ENCODE results near the gene YIPF2. TPM values are rescaled to one million over a fixed set of nuclear protein-coding genes. Genes with fewer than 3 reads are reported as not detected.
"Not testable (repeated sequence)": the region's sequence is repeated elsewhere in the genome, so short reads cannot be mapped to it uniquely, and the experiment has no call there.

YIPF2 gene
- total RNA-seq, 1 donor from 2014 or later: 43.1 TPM

DNA sequence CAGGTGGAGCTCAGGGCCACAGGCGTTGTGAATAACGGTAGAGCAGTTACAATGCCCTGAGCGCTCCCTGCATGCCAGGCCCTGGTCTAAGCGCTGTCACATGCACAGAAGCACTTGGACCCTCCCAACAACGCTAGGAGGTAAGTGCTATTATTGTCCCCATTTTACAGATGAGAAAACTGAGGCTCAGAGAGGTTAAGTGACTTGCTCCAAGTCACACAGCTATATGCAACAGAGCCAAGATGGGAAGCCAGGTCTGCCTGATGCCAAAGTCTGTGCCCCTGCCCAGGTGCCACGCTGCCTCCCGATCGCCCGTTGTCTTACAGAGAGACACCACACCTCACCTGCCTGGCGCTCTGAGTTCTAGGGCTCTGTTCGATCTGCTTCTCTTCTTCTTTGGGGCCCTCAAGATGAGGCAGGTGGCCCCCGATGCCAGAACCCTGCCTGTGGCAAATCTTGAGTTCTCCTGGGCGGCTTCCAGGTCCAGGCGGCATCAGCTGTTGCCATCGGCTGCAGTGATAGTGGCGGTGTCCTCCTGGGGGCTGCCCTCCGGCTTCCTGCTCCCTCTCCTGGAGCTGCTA lies 20.0 kb downstream of the YIPF2 start:
- ATAC-seq: no peak

- no peak for ATAC-seq
Measured at GRCh38 chr19:10907925-10908324, 20.5 kb downstream of the YIPF2 start.

- ATAC-seq: peak; percentile 88
Measured at GRCh38 chr19:10899151-10899653, 29.2 kb downstream of the YIPF2 start.

DNA sequence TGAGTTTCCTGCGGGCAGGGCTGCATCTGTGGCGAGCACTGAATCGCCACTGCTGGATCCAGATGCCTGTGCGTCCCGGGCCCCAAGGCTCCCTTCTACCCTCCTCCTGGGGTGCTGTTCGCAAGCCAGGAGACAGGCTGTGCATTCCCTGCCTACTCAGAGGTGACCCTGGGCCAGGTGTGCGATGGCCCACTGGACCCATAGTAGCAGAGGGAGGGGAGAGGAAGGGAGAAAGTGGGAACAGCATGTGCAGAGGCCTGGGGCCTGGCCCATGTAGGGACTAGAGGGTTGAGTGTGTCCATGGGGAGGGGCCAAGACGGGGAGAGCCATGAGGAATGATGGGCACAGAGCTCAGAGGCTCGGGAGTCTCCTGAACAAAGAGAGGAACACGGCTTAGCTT lies 29.8 kb downstream of the YIPF2 start:
- peak; percentile 15 for ATAC-seq

DNA sequence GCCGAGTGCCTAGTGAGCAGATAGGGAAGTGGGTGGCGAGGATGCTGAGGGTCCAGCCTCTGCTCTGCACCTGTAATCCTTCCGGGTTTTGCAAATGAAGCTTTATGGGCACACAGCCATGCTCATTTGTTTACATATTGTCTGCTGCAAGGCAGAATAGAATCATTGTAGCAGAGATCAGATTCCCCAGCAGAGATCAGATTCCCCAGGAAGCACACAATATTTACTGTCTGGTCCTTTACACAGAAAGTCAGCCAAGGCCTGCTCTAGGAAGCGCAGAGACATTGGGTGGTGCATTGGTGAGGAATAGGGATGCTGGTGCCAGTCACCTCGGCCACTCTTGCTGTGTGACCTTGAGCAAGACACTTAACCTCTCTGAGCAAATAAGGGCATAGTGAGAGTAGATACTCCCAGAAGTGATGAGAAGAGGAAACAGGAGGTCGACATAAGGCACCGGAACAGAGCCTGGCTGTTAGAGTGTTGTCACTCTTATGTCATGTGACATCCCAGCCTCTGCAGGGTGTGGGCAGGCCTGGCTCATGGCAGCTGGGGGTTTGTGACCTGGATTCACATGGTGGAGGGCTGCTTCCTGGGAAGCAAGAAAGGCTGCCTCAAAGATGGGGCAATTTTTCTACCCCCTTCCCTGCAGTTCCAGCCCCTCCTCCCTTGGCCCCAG lies 31.4 kb downstream of the YIPF2 start:
- no peak for ATAC-seq

DNA sequence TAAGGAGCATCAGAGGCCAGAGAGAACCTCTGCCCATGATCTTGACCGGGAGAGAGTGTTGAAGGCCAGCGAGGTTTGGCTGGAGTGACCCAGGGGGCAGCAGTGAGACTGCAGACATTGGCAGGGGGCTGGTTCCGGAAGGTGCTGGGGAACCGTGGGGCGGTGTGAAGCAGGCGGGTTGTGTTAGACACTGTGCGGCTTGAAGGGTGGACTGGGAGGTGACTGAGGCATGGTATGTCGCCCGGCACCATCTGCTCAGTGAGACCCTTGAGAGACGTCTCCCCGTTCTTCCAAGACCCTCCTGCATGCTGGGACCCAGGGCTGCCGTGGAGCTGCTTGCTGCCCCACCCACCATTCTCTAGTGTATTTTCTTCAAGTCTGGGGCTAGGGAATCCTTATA lies 32.5 kb downstream of the YIPF2 start:
- no peak for ATAC-seq

DNA sequence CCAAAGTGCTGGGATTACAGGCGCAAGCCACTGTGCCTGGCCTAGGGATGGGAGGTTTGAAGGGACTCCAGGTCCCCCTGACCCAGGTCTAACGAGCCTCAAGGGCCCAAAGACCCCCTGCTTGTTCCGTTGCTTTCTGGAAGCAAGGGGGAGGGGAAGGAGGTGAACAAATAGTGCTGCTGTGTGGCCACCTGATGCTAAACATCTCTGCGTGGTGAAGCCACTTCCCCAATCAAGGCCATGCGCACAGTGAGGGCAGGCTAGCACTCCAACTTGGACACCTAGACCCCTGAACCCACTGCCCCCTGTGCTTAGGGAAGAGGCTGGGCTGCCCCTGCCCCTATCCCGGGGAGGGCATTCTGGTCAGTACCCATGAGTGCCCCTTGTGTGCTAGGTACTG lies 33.1 kb downstream of the YIPF2 start:
- ATAC-seq: no peak

GRCh38 chr19:10894911-10895213 lies 33.6 kb downstream of the YIPF2 start:
- ATAC-seq: no peak

DNA sequence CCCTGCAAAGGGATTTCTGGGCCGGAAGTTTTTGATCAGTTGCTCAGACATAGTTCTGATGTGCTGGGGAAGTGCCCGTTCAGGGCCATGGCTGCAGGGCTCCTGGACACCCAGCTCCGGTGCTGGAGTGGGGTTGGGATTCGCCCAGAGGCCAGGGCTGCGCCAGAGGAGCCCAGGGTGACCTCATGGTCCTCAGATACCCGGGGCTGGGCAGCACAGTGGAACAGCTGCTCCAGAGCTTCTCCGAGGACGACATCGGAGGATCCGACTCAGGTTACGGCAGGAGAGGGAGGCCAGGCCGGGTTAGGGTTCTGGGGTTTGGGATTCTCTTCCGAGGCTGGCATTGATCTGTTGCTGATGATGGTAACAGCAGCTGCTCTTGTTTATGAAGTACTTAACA lies 36.2 kb downstream of the YIPF2 start:
- ATAC-seq: no peak

GRCh38 chr19:10891405-10892086 lies 36.9 kb downstream of the YIPF2 start:
- peak; percentile 89 for ATAC-seq

GRCh38 chr19:10889880-10890279 lies 38.6 kb downstream of the YIPF2 start:
- ATAC-seq: no peak

- peak; percentile 4 for ATAC-seq
Measured at GRCh38 chr19:10888421-10888866, 40.0 kb downstream of the YIPF2 start.

GRCh38 chr19:10887616-10888367 lies 40.6 kb downstream of the YIPF2 start:
- ATAC-seq: no peak

DNA sequence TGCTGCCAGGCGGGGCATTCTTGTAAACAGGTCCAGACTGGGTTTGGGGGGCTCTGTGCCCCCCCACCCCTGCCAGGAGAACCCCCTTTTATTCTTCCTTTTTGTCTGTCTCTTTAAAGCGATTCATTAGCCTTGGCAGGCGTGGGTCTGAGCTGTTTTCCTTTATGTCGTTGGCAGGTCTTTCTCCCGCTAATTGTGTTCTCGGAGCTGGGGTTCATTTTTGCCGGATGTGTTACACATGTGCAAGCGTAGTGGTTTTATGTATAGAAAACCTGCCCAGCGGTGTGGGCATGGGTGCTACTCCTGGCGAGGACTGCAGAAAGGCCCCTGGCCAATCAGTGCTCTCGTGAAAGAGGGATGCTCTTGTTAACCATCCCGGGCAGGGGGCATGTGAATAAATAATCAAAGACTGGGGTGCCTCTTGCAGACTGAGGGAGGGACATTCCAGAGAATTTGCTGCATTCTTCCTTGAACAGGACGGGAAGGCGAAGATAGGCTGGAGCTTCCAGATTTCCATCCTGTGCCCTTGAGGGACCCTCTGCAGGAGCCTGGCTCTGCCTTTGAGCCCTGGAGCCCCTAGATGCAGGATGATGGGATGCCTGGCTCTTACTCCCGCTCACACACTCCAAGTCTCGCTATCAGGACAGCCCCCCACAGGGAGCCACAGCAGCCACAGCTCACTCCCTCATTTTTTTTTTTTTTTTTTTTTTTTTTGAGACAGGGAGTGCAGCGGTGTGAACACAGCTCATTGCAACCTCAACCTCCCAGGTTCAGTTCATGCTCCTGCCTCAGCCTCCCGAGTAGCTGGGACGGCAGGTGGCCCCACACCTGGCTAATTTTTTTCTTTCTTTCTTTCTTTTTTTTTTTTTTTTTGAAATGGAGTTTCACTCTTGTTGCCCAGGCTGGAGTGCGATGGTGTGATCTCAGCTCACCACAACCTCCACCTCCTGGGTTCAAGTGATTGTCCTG lies 43.0 kb downstream of the YIPF2 start:
- ATAC-seq: no peak

- peak; percentile 12 for ATAC-seq
Measured at GRCh38 chr19:10884274-10884673, 44.2 kb downstream of the YIPF2 start.

- ATAC-seq: no peak
Measured at GRCh38 chr19:10882108-10882457, 46.4 kb downstream of the YIPF2 start.

- no peak for ATAC-seq
Measured at GRCh38 chr19:10881403-10882107, 46.9 kb downstream of the YIPF2 start.

DNA sequence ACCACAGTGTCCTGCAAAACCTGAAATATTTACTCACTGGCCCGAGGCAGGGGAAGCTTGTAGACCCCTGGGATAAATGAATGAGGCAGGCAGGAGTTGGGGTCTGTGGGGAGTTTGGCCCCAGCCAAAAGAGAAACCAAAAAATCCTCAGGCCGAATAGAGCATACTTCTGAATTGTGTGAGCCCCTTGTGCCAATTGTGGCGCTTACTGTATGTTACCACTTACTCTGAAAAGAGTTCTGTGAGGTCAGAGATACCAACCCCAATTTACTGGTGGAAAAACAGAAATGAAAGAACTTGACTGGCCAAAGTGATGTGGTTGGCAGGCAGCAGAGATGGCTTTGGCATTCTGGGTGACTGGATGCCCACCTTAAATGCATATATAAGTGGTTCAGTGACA lies 50.2 kb downstream of the YIPF2 start:
- no peak for ATAC-seq

DNA sequence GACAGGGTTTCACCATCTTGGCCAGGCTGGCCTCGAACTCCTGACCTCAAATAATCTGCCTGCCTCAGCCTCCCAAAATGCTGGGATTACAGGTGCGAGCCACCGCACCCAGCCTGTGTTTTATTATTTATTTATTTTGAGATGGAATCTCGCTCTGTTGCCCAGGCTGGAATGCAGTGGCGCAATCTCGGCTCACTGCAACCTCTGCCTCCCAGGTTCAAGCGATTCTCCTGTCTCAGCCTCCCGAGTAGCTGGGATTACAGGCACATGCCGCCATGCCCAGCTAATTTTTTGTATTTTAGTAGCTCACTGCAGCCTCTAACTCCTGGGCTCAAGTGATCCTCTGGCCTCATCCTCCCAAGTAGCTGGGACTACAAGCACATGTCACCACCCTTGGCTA lies 50.8 kb downstream of the YIPF2 start:
- not testable (repeated sequence) for ATAC-seq

GRCh38 chr19:10876459-10877240 lies 51.8 kb downstream of the YIPF2 start:
- no peak for ATAC-seq

DNA sequence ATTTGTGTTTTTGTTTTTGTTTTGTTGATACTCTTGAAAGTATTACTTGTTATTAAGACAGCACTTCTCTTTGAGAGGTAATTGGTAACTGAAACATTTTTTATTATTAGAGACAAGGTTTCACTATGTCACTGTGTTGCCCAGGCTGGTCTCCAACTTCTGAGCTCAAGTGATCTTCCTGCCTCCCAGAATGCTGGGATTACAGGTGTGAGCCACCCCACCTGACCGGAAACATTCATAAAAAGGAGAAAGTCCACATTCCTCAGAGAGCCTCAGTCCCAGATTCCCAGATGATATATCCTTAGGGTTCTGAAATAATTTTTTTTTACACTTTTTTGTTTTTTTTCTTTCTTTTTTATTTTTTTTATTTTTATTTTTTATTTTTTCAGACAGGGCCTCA lies 54.4 kb downstream of the YIPF2 start:
- no peak for ATAC-seq
